Measurements from ENCODE around the gene GPI. TPM values are rescaled to one million over a fixed set of nuclear protein-coding genes. Genes with fewer than 3 reads are reported as not detected.
"Not testable (repeated sequence)": the region's sequence is repeated elsewhere in the genome, so short reads cannot be mapped to it uniquely, and the experiment has no call there.

The GPI gene
- total RNA-seq, 2 donors from 2014 or later: 106 to 188 TPM

DNA sequence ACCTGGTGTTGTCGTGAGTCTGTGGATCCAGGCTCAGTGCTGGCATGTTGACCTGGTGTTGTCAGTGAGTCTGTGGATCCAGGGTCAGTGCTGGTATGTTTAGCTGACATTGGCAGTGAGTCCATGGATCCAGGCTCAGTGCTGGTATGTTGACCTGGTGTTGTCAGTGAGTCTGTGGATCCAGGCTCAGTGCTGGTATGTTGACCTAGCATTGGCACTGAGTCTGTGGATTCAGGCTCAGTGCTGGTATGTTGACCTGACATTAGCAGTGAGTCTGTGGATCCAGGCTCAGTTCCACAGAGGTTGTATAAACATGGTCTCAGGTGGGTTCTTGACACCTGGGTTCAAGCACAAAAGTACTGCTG is 22.4 kb downstream of the GPI start:
- no peaks in the 10 kb centered on the region for H3K9me3 ChIP-seq
- 100% methylated on average over 1 of the region's 1 CpG for WGBS
- intact Hi-C loops (cut with DNase I): no loop called here
- no peak overlapping the region for H3K4me3 ChIP-seq
- TF ChIP-seq, protein P1, sequence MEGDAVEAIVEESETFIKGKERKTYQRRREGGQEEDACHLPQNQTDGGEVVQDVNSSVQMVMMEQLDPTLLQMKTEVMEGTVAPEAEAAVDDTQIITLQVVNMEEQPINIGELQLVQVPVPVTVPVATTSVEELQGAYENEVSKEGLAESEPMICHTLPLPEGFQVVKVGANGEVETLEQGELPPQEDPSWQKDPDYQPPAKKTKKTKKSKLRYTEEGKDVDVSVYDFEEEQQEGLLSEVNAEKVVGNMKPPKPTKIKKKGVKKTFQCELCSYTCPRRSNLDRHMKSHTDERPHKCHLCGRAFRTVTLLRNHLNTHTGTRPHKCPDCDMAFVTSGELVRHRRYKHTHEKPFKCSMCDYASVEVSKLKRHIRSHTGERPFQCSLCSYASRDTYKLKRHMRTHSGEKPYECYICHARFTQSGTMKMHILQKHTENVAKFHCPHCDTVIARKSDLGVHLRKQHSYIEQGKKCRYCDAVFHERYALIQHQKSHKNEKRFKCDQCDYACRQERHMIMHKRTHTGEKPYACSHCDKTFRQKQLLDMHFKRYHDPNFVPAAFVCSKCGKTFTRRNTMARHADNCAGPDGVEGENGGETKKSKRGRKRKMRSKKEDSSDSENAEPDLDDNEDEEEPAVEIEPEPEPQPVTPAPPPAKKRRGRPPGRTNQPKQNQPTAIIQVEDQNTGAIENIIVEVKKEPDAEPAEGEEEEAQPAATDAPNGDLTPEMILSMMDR (IDR thresholded peaks at IDR 0.05): no peak
- no peak for TF ChIP-seq POLR2A (IDR thresholded peaks at IDR 0.05)
- TF ChIP-seq POLR2AphosphoS5 (IDR thresholded peaks at IDR 0.05): no peak
- no peaks in the 10 kb centered on the region for H3K27me3 ChIP-seq (replicated peaks; ENCODE audit: insufficient read depth)
- DNase-seq (ENCODE audit: low spot score): no peak
- H3K36me3 ChIP-seq: peaks cover 3 to 6% of the 10 kb centered on the region in 2 donors
- no peaks in the 10 kb centered on the region for H3K4me1 ChIP-seq (replicated peaks)
- H3K27ac ChIP-seq: no peak overlapping the region

DNA sequence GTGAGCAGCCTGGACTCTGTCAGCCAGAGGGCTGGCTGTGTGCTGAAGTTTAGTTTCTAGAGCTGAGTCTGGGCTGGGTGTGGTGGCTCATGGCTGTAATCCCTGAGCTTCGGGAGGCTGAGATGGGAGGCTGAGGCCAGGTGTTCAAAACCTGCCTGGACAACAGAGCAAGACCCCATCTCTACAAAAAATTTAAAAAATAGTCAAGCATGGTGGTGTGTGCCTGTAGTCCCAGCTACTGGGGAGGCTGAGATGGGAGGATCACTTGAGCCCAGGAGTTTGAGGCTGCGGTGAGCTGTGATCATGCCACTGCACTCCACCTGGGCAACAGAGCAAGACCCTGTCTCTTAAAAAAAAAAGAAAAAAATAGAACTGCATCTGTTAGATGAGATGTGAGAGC is 23.7 kb downstream of the GPI start:
- H3K4me3 ChIP-seq; H3K27ac ChIP-seq; H3K4me1 ChIP-seq (replicated peaks); intact Hi-C loops (cut with DNase I); H3K36me3 ChIP-seq; DNase-seq (ENCODE audit: low spot score); H3K9me3 ChIP-seq; H3K27me3 ChIP-seq (replicated peaks; ENCODE audit: insufficient read depth): not testable (repeated sequence)
- WGBS: 98% methylated on average over 2 of the region's 2 CpGs

DNA sequence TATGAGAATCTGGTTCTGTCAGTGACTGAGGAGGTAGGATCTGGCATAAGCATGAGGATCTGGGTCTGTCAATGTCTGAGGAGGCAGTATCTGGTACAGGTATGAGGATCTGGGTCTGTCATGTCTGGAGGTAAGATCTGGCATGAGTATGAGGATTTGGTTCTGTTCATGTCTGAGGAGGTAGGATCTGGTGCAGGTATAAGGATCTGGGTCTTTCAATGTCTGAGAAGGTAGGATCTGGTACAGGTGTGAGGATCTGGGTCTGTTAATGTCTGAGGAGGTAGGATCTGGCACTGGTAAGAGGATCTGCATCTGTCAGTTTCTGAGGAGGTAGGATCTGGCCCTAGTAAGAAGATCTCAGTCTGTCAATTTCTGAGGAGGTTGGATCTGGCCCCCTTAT is 26.8 kb downstream of the GPI start:
- intact Hi-C loops (cut with DNase I): no loop called here
- Histone ChIP-seq H3K4me1 (replicated peaks) (no peaks in the 10 kb centered on the region), H3K4me3 (no peak overlapping the region), H3K9me3 (no peaks in the 10 kb centered on the region), H3K27ac (no peak overlapping the region), H3K36me3 (peaks cover 0 to 6% of the 10 kb centered on the region in 2 donors), H3K27me3 (replicated peaks; ENCODE audit: insufficient read depth) (no peaks in the 10 kb centered on the region)
- DNase-seq (ENCODE audit: low spot score): no peak
- TF ChIP-seq POLR2A (IDR thresholded peaks at IDR 0.05): no peak
- no peak for TF ChIP-seq POLR2AphosphoS5 (IDR thresholded peaks at IDR 0.05)
- TF ChIP-seq, protein P1 (IDR thresholded peaks at IDR 0.05): no peak

DNA sequence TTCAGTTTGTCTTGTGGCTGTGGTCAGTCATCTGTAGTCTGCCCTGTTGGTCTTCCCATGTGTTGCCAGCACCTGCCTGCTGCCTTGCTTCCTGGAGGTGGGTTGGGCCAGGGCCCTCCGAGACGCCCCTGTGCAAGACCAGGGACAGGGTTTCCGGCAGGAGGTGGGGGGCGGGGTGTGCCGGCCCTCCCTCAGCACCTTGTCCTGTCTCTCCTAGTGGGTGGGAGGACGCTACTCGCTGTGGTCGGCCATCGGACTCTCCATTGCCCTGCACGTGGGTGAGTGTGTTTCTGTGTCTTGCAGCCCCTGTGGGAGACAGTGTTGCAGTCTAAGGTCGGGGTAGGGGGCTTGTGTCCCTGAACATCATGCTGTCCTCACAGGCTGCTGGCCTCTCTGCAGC is 28.0 kb downstream of the GPI start:
- no peak overlapping the region for H3K4me3 ChIP-seq
- no peaks in the 10 kb centered on the region for H3K4me1 ChIP-seq (replicated peaks)
- peaks cover 0 to 7% of the 10 kb centered on the region in 2 donors for H3K36me3 ChIP-seq
- H3K27ac ChIP-seq: no peak overlapping the region
- intact Hi-C loops (cut with DNase I): no loop called here
- no peaks in the 10 kb centered on the region for H3K27me3 ChIP-seq (replicated peaks; ENCODE audit: insufficient read depth)
- no peak for TF ChIP-seq POLR2AphosphoS5 (IDR thresholded peaks at IDR 0.05)
- TF ChIP-seq, protein P1 (IDR thresholded peaks at IDR 0.05): no peak
- no peak for TF ChIP-seq POLR2A (IDR thresholded peaks at IDR 0.05)
- no peak for DNase-seq (ENCODE audit: low spot score)
- 79% methylated on average over 11 of the region's 11 CpGs for WGBS
- H3K9me3 ChIP-seq: no peaks in the 10 kb centered on the region

DNA sequence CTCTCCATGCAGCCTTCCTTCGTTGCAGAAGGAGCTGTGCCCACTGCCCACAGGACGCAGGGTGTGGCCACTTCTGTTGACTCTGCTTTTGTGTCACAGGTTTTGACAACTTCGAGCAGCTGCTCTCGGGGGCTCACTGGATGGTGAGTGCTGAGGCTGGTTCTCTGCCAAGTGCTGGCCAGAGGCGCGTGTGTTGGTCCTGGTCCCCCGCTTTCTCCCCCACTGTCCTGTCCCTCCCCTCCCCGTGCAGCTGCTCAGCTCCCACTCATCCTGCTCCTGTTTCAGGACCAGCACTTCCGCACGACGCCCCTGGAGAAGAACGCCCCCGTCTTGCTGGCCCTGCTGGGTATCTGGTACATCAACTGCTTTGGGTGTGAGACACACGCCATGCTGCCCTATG is 28.6 kb downstream of the GPI start:
- no peak for DNase-seq (ENCODE audit: low spot score)
- H3K9me3 ChIP-seq: no peaks in the 10 kb centered on the region
- no peak overlapping the region for H3K27ac ChIP-seq
- TF ChIP-seq POLR2A (IDR thresholded peaks at IDR 0.05): no peak
- TF ChIP-seq, protein P1 (IDR thresholded peaks at IDR 0.05): no peak
- TF ChIP-seq POLR2AphosphoS5 (IDR thresholded peaks at IDR 0.05): no peak
- H3K4me3 ChIP-seq: no peak overlapping the region
- H3K36me3 ChIP-seq: peaks cover 0 to 7% of the 10 kb centered on the region in 2 donors
- H3K4me1 ChIP-seq (replicated peaks): no peaks in the 10 kb centered on the region
- H3K27me3 ChIP-seq (replicated peaks; ENCODE audit: insufficient read depth): no peaks in the 10 kb centered on the region
- WGBS: 82% methylated on average over 14 of the region's 14 CpGs
- intact Hi-C loops (cut with DNase I): no loop called here
